Measurements from ENCODE around the gene ANO6.

DNA sequence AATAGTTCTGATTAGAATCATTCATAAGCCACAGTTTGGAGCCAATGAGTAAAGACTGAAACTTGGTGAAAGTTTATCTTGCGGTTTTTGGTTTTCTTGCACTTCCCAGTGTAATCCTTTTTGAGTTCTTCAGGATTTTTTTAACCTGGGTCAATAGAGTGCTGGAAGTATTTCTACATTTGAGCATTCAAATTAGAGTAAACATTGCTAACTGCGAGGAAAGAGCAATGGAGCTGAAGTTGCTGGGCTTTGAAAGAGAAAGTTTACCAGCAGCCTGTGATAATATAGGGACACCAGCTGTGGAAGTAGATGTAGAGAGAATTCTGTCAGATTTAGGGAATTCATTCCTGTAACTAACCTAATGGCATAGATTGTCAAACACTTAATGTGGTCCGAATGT lies 30.3 kb downstream of the ANO6 start:
- TF ChIP-seq, protein P1, sequence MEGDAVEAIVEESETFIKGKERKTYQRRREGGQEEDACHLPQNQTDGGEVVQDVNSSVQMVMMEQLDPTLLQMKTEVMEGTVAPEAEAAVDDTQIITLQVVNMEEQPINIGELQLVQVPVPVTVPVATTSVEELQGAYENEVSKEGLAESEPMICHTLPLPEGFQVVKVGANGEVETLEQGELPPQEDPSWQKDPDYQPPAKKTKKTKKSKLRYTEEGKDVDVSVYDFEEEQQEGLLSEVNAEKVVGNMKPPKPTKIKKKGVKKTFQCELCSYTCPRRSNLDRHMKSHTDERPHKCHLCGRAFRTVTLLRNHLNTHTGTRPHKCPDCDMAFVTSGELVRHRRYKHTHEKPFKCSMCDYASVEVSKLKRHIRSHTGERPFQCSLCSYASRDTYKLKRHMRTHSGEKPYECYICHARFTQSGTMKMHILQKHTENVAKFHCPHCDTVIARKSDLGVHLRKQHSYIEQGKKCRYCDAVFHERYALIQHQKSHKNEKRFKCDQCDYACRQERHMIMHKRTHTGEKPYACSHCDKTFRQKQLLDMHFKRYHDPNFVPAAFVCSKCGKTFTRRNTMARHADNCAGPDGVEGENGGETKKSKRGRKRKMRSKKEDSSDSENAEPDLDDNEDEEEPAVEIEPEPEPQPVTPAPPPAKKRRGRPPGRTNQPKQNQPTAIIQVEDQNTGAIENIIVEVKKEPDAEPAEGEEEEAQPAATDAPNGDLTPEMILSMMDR (IDR thresholded peaks at IDR 0.05): no peak
- TF ChIP-seq ZFX (IDR thresholded peaks at IDR 0.05; ENCODE audit: borderline replicate concordance): no peak
